Right lung (tissue), 5 donors: ENCODE results near the gene GNG7. TPM values are rescaled to one million over a fixed set of nuclear protein-coding genes. Genes with fewer than 3 reads are reported as not detected.
A peak's percentile ranks its signal among the peaks of the same experiment; 100 is the strongest.

Source experiments
- DNase-seq, 2 donors: peaks; one replicate each; pipeline ENCODE4 v3.0.0-alpha.2; 2013
- polyA plus RNA-seq, 5 donors: library from polyadenylated mRNA; unstranded; fragments of 120-200 nt; gene quantifications; one replicate each; pipeline versions ENCODE4 v1.2.1 to v1.2.3, GENCODE V29; 2013; ENCODE audit warnings: inconsistent platforms in 1 of 5, low replicate concordance in 1 of 5; ENCODE audit not compliant: insufficient read length in 5 of 5, insufficient read depth in 1 of 5

The GNG7 gene
- polyA plus RNA-seq, 5 donors: 4.5 to 7.1 (median 5.8) TPM

DNA sequence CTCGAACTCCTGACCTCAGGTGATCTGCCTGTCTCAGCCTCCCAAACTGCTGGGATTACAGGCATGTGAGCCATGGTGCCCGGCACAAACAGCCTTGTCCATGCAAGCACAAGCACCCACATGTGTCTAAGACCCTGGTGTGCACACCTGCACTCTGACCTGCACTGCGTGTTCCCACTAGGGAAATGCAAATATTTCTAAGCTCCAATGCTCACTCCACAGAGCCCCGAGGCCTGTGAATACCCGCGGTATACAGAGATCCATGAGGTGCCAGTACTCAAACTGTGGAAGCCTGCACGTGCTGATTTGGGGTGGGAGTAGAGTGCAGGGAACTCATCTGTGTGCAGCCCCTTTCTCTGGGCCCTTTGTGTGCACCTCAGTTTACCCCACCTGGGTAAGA lies 211.8 kb downstream of the GNG7 start:
- no peak for DNase-seq

DNA sequence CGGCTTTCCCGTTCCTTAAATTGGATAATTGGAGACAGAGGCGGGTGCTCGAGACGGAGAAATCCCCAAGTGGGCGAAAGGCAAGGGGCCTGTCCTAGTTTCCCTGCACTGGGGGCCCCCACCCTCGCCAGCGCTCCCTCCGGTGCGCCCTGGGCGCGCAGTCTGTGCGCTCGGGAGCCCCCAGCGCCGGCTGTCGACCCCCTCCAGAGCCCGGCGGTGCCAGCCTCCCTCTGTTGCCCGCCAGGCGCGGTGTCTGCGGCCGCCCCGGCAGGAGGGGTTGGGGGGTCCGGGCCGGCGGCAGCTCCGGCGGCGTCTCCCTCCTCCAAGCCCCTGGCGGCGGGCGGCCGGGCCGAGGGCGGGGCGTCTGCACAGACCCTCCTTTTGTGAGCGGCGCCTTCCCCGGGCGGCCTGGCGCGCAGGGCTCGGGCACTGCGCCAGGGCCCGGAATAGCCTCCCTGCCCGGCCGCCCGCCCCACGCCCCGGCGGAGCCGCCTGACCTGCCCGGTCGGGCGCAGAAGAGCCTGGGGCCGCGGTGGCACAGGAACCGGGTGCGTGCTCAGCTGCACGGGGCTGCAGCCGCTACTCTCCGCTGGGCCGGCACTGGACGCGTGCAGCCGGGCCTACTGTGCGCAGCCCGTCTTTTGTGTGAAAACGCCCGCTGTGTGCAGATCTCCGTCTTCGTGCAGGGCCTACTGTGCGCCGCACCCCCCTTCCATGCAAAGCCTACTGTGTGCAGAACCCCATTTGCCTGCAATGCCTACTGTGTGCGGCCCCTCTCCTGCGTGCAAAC lies 213.4 kb downstream of the GNG7 start:
- no peak for DNase-seq

DNA sequence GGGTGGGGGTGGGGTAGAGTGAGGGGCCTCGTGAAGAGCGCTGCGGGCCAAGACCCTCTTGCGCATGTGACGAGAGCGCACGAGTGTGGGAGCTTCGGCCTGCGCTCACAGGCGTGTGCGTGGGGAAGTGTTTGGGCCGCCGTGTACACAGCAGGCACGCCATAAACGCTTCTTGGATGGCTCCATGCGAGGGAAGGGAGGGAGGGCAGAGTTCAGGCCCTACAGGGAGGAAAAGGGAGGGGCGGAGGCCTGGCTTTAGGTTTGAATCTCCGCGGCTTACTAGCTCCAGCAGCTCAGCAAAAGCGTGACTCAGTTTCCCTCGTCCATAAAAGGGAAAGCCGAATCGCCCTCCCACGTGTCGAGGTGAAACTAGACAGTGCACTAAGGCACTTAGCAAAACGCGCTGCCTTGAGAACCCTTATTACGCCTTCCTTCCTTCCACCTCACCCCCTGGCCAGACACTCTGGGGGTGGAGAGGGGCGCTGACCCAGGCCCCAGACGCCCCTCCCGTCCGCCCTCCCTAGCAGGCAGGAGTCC lies 214.0 kb downstream of the GNG7 start:
- no peak for DNase-seq

DNA sequence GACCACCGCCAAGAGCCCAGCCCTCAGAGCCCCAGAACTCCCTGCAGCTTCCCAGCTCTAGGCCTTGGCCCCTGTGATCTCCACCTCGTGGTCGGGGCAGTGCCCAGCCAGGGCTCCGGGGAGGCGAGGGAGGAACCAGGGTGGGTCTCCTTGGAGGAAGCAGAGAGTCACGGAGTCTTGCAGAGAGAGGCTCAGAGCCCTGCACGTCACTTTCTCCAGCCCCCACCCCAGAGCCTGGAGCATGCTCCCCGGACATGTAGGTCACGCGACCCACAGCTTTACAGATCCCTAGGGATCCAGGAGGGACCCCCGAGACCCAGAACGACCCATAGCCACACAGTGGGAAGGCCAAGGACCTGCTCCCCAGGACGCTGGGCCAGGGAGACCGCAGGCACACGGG lies 214.7 kb downstream of the GNG7 start:
- DNase-seq: no peak

DNA sequence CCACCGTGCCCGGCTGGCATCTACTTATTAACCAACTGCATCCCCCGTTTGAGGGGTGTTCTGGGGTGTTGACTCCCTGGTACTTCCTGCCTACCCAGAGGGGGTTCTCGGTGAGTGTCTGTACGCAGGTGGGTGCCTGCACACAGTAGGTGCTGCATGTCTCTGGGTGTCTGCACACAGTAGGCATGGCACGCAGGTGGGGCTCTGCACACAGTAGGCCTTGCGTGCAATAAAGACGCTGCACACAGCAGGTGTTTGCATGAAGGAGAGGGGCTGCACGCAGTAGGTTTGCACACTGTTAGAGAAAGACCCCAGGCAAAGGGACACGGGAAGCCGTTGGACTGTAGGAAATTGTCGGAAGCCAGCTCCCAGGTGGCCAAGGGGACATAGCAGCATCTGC lies 215.4 kb downstream of the GNG7 start:
- DNase-seq: no peak

DNA sequence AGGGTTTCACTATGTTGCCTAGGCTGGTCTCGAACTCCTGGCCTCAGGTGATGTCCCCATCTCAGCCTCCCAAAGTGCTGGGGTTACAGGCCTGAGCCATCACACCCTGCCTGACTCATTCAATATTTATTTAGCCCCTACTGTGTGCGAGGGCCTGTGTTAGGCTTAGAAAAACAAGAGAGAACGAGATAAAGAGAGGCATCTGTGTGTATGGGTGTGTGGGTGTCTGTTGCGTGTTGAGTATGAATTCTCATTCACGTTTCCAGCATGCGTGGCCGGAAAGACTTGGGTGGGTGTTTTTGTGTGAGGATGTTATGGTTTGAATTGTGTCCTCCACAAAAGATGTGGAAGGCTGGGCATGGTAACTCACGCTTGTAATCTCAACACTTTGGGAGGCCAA lies 217.1 kb downstream of the GNG7 start:
- no peak for DNase-seq

DNA sequence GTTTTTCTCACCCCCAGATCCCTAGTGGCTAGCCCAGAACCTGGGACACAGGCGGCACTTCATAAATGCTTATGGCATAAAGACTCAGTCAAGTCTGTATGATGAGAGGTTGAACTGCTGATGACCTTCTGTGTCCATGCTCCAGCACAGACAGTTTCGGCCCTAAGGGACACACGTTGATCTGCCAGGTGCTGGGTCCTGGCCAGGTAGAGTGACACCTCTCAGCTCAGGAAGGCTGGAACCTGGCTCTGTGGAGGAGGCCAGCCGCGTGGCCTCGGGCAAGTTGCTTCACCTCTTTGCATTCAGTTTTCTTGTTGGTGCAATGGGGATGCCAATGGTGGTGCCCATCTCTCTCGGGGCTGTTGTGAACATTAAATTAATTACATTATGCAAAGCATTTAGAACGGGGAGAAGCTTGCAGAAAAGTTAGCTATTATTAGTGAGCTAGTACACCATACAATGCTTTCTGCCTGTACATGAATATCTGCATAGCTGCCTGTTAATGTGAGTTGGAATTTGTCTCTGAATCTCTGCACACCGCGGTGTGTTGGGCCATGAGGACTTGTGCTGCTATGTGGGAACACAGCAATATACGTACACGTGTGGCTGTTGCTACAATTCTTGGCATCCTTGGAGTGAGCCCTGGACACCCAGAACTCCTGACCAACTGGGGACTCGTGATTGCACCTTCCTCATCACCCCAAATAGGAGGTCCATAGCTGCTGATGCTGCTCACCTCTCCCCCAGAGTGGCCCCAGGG lies 218.1 kb downstream of the GNG7 start:
- no peak for DNase-seq

DNA sequence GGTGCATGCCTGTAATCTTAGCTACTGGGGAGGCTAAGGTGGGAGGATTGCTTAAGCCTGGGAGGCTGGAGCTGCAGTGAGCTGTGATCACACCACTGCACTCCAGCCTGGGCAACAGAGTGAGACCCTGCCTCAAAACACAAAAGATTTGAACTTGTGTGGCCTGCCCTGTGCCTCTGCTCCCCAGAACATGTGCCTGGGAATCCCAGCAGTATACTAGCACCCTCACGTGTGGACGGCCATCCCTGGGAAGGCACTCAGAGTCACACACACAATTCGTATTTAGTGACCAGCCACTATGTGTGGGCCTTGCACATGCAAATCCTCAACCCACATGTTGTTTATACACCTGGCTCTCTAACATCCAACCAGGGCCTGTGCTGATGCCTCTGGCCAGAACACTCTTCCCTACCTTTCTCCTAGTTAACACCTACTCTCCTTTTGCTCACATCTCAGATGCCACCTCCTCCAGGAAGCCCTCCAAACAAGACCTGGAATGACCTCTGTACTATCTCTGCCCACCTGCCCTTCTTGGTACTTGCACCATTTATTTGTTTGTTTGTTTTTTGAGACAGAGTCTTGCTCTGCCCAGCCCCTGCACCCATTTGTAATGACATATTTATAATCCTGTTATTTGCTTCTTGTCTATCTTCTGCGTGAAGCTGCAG lies 218.9 kb downstream of the GNG7 start:
- no peak for DNase-seq

DNA sequence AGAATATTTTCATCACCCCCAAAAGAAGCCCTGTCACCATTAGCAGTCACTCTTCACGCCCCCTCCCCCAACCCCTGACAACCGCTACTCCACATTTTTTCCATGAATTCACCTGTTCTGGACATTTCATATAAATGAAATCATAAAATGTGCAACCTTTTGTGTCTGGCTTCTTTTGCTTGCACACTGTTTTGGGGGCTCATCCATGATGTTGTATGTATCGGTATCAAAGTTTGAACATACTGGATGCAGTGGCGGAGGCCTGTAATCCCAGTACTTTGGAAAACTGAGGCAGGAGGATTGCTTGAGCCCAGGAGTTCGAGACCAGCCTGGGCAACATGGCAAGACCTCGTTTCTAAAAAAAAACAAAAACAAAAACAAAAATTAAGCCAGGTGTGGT lies 219.4 kb downstream of the GNG7 start:
- no peak for DNase-seq

DNA sequence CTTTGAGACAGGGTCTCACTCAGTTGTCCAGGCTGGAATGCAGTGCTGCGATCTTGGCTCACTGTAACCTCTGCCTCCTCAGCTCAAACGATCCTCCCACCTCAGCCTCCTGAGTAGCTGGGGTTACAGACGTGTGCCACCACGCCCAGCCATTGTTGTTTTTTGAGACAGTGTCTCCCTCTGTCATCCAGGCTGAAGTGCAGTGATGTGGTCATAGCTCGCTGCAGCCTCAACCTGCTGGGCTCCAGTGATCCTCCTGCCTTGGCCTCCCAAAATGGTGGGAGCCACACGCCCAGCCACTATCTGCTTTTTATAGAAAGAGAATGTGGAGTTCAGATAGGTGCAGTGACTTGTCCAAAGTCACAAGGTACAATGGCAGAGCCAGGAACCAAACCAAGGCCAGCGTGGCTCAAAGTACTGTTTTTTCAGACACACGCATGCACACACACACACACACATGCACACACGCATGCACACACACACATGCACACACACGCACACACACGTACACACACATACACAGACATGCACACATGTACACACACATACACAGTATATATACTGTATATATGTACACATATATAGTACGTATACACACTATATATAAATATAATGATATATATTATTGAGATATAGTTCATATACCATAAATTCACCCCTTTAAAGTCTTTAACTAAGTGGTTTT lies 220.0 kb downstream of the GNG7 start:
- DNase-seq: no peak

DNA sequence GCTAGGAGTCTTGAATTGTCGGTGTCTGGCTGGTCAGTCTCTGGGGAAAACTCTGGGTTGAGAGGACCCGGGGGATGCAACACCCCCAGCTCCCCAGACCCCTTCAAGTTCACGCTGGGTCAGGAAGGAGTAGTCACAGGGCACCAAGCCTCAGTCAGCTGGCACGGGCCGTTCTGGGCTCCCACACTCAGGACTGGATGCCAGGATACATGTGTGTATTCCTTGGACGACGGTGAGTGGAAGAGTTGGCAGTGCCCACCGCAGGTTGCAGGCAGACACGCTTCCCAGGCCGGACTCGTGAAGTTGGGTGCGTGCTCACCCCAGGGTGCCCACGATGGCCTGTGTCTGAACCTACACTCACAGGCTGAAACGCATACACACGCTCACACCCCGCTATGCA lies 221.0 kb downstream of the GNG7 start:
- no peak for DNase-seq

DNA sequence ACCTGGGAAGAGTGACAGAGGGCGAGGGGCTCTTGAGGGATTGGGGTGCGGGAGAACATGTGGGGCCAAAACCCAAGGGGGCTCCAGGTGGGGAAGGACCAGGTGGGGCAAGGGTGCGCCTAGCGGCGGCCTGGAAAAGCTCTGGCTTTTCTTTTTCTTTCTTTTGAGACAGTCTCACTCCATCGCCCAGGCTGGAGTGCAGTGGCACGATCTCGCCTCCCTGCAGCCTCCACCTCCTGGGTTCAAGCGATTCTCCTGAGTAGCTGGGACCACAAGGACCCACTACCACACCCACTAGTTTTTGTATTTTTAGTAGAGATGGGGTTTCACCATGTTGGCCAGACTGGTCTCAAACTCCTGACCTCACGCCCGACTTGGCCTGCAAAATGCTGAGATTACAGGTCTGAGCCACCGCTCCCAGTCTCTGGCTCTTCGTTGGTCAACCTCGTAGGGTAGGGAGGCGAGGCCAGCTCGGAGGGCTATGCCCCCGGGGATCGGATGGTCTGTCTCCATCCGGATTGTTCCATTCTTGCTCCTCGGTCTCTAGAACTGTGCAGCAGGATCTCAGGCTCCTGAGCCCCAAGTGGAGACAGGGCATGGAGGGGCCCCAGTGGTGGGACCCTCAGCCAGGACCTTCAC lies 222.8 kb downstream of the GNG7 start:
- DNase-seq: no peak

DNA sequence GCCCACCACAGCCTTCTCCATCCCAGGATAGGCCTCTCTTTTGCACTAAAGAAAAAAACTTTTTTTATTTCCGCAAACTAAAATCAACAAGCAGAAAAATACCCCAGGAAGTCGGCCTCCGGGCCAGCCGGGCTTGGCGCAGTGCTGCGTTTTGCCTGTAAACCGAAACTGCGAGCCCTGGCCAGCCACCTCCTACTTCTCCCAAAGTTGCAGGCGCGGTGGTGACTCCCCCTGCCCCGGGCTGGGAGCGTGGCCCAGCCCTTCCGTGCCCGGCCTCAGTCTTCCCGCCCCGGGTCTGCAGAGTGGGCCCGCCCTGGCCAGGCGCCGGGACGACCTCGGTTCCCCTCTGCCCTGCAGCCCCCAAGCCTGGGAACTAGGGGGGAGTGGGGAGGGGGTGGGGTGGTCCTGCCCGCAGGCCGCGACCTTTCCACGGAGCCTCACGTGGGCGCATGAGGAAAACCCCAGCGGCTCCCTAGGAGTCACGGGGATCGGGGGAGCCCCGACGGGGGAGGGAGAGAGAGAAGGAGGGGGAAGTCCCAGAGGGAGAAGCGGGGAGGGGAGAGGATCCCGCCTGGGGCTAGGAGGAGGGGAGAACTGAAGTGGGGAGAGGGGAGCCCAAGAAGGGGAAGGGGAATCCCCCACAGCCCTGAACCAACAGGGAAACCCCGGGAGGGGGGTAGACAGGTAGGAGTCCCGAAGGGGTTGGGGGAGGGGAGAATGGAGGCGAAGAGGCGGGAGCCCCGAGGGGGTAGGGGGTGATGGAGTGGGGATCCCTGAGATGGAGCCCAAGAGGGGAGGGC lies 223.5 kb downstream of the GNG7 start:
- DNase-seq: no peak

DNA sequence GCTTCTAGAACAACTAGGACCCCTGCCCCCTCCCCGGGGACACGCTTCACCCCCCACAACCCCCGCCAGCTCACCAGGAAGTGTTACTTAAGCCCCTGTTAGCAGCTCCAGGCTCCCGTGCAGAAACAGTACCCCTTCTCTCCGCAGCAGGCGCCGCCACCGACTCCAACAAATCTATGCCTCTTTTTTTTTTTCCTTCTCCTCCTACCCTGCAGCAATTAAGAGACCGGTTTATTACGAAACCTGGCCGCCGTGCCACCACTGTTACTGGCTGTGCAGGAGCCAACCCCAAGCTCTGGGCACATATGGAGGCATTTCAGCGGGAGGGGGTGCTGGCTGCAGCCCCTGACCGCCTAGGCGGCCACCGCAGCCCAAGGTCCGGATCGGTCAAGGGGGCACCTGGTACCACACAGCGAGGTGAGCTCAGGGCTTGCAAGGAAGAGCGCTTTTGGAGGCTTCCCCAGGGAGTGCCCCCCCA lies 224.2 kb downstream of the GNG7 start:
- peak in 1 of 2 donors; percentile 68 for DNase-seq

DNA sequence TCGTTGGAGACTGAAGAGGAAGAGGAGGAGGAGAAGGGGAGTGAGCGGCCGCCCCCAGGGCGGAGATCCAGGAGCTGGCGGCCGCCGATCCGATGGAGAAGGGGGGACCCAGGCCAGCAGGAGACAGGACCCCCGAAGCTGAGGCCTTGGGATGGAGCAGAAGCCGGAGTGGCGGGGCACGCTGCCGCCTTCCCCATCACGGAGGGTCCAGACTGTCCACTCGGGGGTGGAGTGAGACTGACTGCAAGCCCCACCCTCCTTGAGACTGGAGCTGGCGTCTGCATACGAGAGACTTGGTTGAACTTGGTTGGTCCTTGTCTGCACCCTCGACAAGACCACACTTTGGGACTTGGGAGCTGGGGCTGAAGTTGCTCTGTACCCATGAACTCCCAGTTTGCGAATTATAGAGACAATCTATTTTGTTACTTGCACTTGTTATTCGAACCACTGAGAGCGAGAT lies 224.7 kb downstream of the GNG7 start:
- DNase-seq: no peak

DNA sequence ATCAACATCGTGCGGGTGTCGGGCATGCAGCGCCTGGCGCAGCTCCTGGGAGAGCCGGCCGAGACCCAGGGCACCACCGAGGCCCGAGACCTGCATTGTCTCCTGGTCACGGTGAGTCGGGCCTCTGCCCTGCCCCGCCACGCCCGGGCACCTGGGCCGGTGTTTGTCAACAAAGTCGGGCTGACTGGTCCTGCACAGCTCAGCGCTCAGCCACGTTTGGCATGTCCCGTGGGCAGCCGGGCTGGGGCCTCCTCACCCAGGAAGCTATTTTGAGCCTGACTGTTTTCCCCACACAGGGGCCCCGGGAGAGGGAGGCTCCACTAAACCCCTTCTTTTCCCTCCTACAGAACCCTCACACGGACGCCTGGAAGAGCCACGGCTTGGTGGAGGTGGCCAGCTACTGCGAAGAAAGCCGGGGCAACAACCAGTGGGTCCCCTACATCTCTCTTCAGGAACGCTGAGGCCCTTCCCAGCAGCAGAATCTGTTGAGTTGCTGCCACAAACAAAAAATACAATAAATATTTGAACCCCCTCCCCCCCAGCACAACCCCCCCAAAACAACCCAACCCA lies 225.3 kb downstream of the GNG7 start:
- DNase-seq: no peak

DNA sequence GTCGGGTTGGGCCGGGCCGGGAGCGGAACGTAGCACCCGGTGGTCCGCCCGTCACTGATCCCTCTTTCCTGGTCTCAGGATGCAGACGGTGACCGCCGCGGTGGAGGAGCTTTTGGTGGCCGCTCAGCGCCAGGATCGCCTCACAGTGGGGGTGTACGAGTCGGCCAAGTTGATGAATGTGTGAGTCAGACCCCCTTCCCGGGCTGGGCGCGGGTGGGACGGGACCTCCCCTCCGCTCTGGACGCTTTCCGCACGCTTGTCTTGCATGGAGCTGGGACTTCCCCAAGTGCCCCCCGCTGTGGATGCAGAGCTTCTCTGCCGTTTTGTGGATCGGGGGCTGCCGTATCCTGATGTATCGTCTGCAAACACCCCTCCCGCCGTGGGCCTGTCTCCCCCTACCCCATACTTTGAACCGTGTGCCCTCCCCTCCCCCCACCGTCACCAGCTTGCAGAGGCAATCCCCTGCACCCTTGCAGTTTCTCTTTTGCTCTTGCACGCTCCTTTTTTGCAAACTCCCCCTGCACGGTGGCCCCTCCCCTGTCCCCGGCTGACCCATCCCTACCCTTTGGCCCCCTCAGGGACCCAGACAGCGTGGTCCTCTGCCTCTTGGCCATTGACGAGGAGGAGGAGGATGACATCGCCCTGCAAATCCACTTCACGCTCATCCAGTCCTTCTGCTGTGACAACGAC lies 225.9 kb downstream of the GNG7 start:
- DNase-seq: no peak

DNA sequence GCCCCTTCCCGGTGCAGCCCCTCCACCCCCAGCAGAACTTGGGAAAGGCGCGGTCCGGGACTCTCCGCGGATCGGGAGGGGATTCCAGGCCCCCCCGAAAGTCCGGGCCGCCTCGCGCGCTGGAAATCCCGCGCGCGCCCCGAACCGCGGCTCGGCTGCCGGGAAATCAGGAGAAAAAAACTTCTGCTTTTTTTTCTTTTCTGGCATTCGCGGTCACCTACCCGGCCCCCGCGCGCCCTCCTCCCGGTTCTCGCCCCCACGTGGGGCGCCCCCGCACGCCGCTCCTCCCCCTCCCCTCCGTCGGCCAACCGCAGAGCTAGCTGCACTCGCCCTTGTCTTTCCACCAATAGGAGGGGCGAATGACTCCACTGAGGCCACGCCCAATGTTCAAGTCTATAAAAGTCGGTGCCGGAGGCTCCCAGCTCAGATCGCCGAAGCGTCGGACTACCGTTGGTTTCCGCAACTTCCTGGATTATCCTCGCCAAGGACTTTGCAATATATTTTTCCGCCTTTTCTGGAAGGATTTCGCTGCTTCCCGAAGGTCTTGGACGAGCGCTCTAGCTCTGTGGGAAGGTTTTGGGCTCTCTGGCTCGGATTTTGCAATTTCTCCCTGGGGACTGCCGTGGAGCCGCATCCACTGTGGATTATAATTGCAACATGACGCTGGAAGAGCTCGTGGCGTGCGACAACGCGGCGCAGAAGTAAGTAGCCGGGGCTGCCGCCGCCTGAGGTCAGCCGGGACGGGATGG lies 226.6 kb downstream of the GNG7 start, which contains the start of gene GADD45B:
Gene GADD45B (plus strand): TSS at position 426 of the 749 bp plus-strand sequence. CDS start 232 bp downstream, at position 658.
- DNase-seq: peak; percentile 95 to 96
